HG02973 (cell line): ENCODE measurements around the gene ABT1.

Experiments
- ATAC-seq: cut with Tn5 transposase; IDR thresholded peaks from one replicate; pipeline ENCODE4 v1.9.1; 2021; ENCODE audit warnings: moderate library complexity; ENCODE audit not compliant: unreplicated experiment

Gene ABT1

DNA sequence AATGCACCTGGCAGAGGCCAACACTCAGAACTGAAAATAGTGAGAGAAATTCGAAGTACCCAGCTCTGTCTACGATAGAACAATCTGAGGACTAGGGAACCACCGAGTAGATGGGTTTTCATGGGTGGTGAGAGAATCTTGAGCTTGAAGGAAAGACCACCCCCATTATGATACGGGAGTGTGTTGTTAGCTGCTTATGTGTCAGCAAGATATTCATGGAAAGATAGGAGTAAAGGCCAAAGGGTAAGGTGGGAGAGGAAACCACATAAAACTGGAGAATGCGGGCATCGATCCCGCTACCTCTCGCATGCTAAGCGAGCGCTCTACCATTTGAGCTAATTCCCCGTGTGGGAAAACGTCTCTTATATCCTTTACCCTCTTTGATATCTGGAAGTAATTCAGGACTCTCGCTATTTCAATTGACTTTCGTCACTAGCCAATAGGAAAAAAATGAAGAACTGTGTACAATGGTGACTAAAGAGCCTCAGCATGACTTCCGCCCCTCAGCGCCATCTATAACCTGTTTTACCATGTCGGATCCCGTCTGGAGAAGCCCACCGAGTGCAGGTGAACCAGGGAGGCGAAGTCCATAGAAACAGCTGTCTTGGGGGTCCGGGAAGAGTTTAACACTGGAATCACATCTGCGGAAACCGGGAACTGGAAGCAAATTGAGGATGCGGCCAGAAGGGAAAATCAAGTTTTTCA lies 25.0 kb upstream of the ABT1 start:
- ATAC-seq: no peak

GRCh38 chr6:26575494-26575939 lies 21.2 kb upstream of the ABT1 start:
- ATAC-seq: no peak

DNA sequence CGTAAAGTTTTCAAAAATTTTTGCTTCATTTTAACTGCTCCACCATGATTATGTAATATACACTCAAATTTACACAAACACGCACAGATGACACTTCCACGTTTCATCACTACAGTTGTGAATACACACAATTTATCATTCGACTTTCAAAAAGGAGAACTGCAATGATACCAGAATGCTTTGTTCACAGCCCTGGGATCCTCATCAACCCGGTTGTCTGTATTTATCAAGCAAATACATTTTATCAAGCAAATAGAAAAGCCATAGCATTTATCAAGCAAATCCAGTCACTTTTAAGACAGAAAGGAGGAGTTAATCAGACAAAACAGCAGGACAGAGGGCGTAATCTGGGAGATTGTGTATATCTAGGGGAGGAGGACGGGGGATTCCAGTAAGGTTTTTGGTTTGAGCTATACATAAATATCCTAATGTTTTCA lies 20.3 kb upstream of the ABT1 start:
- no peak for ATAC-seq

DNA sequence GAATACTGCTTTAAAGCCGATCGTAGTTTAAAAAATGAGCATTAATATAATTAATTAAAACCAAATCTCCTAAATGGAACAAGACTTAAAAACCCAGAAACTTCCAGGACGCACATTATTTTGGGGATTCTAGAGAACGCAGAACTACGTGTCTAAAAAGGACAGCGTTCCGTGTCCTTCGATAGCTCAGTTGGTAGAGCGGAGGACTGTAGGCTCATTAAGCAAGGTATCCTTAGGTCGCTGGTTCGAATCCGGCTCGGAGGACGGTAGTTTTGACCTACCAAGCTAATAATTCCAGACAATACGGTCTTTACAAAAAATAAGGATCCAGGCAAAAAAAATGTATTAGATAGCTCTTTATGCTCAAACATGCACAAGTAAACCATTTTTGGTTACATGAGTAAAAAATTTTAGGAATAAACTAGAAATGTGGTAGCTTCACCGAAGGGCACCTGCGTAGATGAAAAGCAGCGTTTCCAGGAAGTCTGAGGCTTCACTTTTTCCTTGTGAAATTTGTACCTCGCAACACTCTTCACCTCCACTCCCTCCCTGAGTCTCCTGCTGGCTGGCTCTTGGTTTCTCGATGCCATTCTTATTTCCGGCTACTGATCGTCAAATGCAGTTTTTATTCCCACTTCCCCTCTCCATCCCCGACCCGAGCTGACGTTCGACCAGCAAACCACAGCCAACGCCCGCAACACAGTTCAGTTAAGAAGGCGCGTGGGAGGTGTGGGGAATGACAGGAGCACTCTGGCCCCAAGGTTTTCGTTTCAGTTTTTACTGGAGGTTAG lies 19.6 kb upstream of the ABT1 start:
- no peak for ATAC-seq

DNA sequence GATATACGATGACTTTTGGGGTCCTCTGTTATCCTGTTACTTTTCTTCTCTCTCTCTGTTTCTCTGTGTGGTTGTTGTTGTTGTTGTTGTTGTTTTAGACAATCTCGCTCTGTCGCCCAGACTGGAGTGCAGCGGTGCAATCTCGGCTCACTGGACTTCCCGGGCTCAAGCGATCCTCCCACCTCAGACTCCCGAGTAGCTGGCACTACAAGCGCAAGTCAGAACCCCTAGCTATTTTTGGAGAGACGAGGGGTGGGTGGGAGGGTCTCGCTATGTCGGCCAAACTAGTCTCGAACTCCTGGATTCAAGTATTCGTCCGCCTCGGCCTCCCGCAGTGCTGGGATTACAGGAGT lies 19.1 kb upstream of the ABT1 start:
- ATAC-seq: no peak

DNA sequence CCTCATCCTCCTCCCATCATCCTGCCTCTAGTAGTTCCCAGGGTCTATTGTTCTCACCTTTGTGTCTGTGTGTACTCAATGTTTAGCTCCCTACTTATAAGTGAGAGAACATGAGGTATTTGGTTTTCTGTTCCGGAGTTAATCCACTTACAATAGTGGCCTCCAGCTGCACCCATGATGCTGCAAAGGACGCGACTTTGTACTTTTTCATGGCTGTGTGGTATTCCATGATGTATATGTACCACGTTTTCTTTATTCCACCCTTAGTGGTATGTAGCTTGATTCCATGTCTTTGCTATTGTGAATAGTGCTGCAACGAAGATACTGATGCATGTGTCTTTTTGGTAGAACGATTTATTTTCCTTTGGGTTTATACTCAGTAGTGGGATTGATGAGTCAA lies 18.5 kb upstream of the ABT1 start:
- no peak for ATAC-seq

DNA sequence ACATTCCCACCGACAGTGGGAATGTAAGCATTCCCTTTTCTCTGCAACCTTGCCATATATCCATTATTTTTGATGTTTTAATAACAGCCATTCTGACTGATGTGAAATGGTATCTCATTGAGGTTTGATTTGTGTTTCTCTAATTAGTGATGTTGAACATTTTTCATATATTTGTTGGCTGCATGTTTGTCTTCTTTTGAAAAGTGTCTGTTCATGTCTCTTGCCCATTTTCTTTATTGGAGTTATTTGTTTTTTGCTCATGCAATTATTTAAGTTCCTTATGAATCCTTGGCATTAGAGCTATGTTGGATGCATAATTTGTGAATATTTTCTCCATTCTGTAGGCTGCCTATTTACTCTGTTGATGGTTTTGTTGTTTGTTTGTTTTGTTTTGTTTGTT lies 18.0 kb upstream of the ABT1 start:
- no peak for ATAC-seq

GRCh38 chr6:26581164-26581915 lies 15.4 kb upstream of the ABT1 start:
- ATAC-seq: no peak

DNA sequence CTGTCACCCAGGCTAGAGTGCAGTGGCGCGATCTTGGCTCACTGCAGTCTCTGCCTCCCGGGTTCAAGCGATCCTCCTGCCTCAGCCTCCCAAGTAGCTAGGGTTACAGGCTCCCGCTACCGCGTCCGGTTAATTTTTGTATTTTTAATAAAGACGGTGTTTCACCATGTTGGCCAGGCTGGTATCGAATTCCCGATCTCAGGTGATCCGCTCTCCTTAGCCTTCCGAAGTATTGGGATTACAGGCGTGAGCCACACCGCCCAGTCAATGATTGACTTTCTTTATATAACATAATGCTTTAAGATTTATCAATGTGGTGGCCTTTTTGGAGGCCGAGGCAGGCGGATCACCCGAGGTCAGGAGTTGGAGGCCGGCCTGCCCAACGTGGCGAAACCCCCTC lies 7.8 kb upstream of the ABT1 start:
- no peak for ATAC-seq

DNA sequence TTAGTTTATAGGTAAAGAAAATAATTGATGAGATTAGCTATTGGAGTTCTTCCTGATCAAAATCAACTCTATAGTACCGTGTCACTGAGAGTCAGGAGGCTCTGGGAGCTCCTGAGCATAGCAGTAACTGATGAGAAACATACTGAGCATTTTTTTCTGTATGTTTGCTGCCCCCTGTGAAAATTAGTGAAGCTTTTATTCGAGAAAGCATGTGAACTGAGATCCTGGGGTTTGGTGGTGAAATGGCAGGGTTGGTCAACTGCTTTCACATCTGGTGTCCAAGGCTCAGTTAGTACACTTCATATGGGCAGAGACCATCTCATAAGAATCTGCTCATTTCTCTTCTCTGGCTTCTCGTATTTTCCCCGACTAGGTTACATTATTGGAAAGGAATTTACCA lies 4.1 kb upstream of the ABT1 start:
- no peak for ATAC-seq

DNA sequence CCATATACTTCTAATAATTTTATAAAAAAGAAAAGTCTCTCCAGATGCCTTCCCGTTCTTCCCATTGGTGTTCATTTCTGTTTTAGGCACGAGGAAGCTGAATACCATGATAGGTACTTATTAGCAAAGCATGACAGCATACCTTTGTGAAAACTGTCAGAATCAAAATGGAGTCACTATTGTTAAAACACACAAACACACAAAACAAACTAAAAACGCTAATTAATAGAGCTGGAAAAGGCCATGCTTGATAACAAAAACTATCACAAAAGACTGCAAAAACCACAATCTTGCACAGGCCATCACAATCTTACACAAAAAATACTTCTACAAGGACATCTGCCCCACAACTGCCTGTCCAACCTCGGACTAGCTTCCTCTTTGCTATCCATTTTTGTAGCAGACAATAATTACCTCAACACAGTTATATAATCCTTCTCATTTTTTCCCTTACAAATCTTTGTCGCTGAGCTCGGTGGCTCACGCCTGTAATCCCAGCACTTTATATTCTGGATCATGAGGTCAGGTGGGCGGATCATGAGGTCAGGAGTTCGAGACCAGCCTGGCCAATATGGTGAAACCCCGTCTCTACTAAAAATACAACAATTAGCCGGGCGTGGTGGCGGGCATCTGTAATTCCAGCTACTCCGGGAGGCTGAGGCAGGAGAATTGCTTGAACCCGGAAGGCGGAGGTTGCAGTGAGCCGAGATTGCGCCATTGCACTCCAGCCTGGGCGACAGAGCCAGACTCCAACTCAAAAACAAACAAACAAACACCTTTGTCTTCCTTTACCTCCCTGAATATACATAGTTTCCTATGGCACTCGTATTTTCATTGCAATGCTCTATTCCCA lies 3.2 kb upstream of the ABT1 start:
- ATAC-seq: no peak

DNA sequence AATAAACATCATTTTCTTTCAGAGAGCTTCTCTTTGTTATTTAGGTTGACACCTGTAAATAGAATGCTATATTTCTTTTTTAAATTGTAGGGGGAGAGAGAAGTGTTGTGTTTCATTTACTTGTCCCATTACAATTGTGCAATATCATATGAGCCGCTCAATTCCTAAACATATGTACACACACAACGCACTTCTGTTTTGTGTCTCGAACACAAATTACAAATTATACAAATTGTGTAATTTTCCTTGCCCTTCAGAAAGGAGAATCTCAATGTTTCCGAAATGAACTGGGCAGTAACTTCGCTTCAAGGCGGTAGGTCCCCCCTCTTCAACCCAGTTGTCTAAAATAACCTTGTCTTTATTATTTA lies 2.6 kb upstream of the ABT1 start:
- ATAC-seq: no peak

- no peak for ATAC-seq
Observed at GRCh38 chr6:26594730-26595632, 1.8 kb upstream of the ABT1 start.

DNA sequence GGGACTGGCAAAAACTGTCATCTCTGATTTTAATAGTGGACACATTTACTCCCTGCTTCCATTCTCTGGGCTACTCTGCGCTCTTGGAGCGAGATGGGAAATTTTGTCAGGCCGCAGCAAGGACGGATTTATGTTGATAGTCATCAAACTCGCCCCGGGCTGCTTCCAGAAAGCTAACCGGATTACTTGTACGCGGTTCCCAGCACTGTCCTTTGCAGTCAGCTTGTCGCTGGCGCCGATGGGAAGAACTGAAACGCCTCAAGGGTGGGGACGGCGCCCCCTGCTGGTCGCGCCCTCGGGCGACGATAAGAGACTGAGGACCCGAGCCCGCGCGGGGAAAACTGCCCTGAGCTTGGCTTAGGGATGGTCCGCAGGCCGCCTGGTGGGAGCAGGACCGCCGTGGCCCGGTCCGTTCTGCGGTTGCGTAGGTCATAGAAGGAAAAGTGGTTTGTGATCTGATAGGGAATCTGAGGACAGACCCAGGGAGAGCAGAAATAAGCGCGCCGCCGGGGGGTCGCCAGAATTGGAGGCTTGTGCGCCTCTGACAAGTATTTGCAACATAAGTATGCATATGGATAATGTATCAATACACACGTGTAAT lies 984 bp upstream of the ABT1 start:
- peak; percentile 54 for ATAC-seq

- ATAC-seq: no peak
Observed at GRCh38 chr6:26597389-26597766, 625 bp downstream of the ABT1 start.

GRCh38 chr6:26597821-26598220 lies 1.1 kb downstream of the ABT1 start:
- ATAC-seq: no peak

GRCh38 chr6:26598267-26598666 lies 1.5 kb downstream of the ABT1 start:
- no peak for ATAC-seq

GRCh38 chr6:26599134-26599533 lies 2.4 kb downstream of the ABT1 start:
- ATAC-seq: no peak

DNA sequence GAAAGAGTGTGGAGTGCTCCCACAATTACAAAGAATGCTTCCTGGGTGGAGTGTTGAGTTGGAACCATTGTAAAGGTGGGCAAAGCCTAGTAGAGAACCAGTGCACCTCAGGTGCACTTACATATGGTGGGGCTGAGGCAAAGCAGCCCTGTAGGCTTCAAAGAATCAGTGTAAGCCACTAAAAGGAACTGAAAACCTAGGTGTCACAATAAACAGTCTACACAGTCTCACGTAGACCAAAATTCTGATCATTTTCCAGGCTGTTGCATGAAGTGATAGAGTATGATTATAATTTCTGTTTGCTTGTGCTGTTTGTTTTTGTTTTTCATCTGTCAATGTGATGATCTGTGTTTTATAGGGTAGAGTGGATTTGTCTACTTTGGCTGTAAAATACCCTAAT lies 2.8 kb downstream of the ABT1 start:
- ATAC-seq: no peak

GRCh38 chr6:26600759-26601158 lies 4.0 kb downstream of the ABT1 start:
- no peak for ATAC-seq
